Stimulated activated CD8-positive, alpha-beta memory T cell treated with anti-CD3 and anti-CD28 coated beads, Interleukin-15, amount 100 ng/mL, for 24 hours (primary cell): ENCODE data around the gene MAP2K3.
"Not testable (repeated sequence)": the region's sequence is repeated elsewhere in the genome, so short reads cannot be mapped to it uniquely, and the experiment has no call there.

Source experiments
- DNase-seq: peaks from one replicate; pipeline ENCODE4 v3.0.0-alpha.2; 2020; ENCODE audit warnings: low read depth

The MAP2K3 gene

DNA sequence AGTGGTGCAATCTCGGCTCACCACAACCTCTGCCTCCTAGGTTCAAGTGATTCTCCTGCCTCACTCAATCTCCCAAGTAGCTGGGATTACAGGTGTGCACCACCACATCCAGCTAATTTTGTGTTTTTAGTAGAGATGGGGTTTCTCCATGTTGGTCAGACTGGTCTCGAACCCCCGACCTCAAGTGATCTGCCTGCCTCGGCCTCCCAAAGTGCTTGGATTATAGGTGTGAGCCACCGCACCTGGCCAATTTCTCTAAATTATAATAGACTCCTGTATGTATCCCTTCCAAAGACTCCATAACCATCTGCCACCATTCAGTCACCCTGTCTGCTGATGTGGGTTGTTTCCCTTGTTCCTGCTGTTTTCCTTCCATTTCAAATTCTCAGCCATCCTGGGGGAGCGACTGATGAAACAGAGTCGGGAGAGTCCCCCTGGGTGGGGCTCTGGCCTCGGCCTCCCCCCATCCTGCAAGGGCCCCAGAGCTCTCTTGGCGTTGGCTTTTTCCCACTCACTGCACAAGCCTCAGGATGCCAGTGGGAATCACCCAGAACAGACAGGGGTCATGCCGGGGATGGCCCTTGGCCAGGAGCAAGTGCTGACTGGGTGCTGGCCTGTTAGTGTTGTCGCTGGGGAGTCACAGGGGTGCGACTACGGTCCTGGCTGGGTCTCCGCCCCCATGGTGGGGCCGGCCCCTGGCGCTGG, 25.7 kb downstream of the MAP2K3 start:
- not testable (repeated sequence) for DNase-seq

GRCh38 chr17:21310766-21311602, 26.5 kb downstream of the MAP2K3 start:
- DNase-seq = not testable (repeated sequence)

DNA sequence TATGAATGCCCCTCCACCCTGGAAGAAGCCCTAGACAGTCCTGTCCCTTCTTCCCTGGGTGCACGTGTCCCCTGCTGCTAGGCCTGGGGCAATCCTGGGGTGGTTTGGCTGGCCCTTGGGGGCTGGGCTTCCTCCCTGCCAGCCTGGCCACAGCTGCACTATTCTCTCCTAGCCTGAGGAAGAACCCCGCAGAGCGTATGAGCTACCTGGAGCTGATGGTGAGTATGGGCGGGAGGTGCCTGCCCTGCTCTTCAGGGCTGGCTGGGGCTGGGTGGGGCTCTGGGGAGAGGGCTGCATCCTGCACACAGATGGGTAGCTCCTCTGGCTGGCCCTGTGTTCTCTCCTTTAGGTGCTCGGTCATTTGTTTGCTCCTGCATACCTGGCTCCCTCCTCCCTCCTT, 28.8 kb downstream of the MAP2K3 start:
- DNase-seq = no peak

DNA sequence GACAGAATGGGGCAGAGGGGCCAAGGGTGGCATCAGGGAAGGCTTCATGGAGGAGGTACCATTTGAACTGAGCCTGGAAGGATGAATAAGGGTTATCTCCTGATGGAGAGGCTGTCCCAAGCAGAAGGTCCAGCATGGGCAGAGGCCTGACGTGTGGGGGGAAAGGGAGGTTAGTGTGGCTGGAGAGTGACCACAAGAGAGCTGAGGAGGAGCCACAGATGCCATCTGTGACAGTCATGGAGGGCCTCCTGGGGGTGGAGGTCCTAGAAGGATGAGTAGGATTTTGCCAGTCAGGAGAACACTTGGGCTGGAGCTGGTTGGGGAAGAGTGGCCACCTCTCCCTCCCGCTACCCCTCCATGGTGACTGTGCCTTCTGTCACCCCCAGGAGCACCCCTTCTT, 29.2 kb downstream of the MAP2K3 start:
- not testable (repeated sequence) for DNase-seq

- DNase-seq = not testable (repeated sequence)
Measured at GRCh38 chr17:21314261-21314664, 29.8 kb downstream of the MAP2K3 start.

DNA sequence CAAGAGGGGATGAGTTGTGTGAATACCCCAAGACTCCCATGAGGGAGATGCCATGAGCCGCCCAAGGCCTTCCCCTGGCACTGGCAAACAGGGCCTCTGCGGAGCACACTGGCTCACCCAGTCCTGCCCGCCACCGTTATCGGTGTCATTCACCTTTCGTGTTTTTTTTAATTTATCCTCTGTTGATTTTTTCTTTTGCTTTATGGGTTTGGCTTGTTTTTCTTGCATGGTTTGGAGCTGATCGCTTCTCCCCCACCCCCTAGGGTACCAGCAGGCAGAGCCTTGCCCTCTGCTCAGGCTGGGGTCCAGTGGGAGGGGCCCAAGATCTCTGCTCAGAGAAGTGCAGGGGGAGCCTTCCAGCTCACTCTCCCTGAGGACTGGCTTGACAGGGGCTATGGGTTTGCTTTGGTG, 30.2 kb downstream of the MAP2K3 start:
- not testable (repeated sequence) for DNase-seq

- DNase-seq = not testable (repeated sequence)
Measured at GRCh38 chr17:21315246-21316000, 30.9 kb downstream of the MAP2K3 start.

DNA sequence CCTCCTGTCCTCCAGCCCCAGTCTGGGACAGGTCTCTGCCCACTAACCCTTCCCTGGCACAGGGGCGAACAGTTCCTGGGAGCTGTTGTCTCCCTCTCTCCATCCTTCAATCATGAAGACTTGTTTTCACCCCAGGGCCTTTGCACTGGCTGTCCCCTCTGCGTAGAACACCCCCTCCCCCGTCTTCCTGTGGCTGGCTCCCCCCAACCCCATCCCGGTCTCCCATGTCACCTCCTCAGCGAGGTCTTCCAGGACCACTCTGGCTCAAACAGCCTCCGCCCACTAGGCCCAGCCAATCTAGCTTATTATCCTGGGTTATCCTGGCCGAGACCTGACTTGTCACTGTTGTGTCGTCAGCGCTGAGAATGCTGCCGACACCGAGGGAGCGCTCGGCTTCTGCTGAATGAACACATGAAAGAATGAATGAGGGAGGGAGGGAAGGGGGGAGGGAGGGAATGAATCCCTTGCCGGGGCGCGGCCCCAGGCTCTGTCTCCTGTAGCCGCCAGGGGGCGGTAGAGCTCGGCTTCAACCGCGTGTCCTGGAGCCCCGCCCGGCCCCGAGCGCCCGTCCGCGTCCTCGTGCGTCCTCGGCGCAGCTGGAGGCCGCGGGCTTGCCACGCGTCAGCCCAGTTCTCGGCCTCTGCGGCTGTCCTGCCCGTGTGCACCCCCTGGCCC, 31.8 kb downstream of the MAP2K3 start:
- DNase-seq = not testable (repeated sequence)

DNA sequence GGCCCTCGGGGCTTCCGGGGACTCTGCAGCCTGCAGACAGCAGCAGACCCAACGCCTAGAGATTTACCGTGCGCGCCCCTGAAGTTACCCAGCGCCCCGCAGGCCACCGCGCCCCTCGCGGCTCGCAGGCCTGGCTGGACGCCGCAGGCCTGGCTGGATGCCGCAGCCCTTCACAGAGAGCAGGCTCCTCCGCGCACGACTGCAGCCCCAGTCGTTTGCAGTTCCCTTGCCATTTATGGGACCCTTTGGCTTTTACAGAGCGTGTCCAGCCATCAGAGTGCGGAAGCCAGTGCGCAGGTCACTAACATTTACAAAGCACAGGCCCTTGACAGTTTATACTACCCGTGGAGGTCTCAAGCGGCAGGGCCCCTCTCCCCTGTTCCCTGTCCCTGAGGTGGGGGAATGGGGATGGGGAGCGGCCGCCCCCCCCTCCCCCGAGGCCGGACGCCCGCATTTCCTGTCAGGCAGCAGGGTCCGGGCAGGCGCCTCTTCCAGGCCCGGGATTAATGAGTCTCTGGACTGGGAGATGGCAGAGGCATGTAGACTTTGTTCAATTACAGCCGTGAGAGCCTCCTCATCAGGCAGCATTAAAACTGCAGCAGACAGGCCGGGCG, 32.5 kb downstream of the MAP2K3 start:
- not testable (repeated sequence) for DNase-seq

DNA sequence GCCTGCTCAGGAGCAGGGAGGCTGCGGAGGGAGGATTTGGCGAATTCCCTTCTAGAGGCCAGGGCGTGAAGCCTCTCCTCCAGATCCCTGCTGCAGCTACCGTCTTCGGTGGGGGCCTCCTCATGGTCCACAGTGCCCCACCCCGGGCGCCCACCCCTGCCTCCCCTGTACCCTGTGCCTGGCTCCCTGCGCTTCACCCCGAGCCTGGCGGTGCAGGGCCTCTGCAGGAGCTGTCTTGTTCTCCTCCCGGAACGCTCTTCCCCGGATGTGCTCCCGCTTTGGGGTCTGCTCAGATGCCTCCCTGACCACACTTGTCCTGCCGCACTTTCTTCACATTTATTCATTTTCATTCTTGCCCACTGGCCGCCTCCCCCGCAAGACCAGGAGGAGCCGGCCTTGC, 33.3 kb downstream of the MAP2K3 start:
- not testable (repeated sequence) for DNase-seq

- no peak for DNase-seq
Measured at GRCh38 chr17:21318439-21318838, 33.9 kb downstream of the MAP2K3 start.

DNA sequence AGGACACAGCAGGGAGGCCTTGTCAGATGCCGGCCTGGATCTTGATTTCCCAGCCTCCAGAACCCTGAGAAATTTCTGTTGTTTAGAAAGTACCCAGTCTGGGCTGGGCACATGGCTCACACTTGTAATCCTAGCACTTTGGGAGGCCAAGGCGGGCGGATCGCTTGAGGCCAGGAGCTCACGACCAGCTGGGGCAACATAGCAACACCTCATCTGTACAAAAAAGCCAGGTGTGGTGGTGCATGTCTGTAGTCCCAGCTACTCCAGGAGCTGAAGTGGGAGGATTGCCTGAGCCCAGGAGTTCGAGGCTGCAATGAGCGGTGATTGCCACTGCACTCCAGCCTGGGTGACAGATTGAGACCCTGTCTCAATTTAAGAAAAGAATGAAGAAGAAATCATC, 34.3 kb downstream of the MAP2K3 start:
- not testable (repeated sequence) for DNase-seq

GRCh38 chr17:21319256-21319655, 34.7 kb downstream of the MAP2K3 start:
- not testable (repeated sequence) for DNase-seq

- DNase-seq = not testable (repeated sequence)
Measured at GRCh38 chr17:21319686-21320375, 35.3 kb downstream of the MAP2K3 start.

DNA sequence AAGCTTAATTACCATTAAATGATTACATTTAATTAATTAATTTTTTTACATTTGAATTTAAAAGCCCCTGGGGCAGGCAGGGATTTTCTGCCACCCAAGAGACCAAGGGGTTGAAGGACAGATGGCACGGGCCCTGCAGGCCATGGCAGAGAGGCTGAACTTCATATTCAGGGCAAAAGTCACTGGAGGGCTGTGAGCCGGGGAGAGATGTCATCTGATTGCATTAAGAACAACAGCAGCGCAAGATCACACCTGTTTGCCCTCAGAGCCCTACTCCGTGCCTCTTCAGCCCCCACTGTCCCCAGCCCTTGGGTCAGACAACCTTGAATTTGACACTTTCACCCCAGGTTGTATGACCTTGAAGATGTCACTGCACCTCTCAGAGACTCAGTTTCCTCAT, 35.9 kb downstream of the MAP2K3 start:
- not testable (repeated sequence) for DNase-seq

DNA sequence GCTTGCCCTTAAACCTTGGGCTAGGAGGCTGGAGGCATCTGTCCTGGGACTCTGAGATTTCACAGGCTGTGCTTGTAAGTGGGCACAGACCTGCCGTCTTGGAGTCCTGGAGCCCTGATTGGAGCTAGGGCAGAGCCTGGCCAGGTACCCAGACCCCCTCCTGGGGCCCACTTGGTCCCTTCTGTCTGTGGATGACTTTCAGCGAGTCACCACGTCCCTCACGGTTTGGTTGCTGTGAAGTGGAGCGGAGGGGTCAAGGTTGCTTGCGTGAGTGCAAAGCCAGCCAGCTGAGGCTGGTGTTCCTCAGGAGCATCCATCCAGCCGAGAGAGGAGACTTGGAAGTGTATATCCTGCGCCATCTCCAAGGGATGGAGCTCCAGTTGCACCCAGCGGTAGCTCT, 36.5 kb downstream of the MAP2K3 start:
- not testable (repeated sequence) for DNase-seq

- DNase-seq = not testable (repeated sequence)
Measured at GRCh38 chr17:21321744-21322191, 37.3 kb downstream of the MAP2K3 start.

DNA sequence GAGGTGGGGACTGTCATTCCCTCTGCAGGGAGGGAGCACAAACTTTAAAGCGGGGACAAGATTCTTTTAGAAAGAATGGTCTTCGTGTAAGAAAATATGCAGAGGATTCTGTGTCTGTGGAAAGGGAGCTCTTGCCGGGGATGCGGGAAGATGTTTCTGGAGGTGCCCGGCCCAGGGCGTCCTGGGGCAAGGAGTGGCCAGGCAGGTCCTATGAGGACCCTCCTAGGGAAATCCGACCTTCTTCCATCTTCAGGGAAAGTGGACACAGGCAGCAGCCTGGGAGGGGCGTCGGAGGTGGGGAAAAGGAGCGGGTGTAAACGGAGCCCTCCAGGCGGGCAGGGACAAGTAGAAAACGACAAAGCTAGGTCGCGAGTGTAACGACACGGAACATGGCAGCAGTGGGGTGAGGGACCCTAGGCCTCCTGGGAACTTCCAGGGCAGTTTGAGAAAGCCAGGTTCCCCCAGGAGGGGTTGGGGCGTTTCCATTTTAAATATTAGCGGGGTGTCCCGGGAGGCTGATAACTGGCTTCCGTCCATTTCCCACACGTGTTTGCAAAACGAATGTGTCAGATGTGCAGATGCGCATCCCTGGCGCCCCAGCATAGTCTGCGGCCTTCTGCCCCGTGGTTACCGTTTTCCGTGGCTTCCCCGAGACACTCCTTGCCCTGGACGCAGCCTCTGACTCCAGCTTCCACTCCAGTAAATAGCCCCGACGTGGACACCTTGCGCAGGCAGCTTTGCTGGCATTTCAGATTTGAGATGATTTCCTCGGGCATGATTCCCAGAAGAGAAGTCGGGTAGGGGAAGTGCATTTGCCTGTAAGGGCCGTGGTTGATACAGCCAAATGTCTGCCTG, 39.0 kb downstream of the MAP2K3 start:
- DNase-seq = not testable (repeated sequence)

DNA sequence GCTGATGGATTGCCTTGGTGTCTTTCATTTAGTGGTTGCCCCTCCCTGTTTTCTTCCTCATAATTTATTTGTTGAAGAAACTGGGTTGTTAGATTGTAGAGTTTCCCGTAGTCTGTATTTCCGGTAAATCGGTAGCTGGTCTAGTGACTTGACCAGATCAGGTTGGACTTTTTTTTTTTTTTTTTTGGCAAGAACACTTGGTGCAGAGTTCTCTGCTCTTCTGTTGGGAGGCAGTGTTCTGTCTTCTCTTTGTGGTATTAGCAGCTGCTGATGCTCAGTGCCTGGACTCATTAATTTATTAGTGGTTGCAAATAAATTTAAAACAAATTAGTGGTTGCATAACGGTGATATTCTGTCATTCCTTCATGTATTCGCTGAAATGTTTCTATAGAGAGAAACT, 40.2 kb downstream of the MAP2K3 start:
- DNase-seq = not testable (repeated sequence)

DNA sequence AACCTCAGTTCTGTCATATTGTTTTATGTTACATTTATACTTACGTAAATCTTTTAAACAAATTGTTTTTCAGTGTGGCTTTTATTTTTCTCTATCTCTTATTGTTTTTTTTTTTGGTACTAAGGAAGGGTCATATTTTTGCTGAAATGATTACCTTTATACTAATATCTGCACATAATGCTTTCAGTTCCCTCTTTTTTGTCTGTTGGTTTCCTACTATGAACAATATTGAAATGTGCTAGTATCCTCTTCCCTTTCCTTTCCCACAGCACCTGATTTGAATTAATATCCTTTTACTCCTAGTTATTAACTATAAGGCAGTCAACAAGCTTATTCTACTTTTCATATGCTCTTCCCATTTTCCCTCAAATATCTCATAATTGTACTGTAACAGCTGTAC, 43.4 kb downstream of the MAP2K3 start:
- DNase-seq = not testable (repeated sequence)
